H1 (cell line): ENCODE data around the gene PATJ. TPM values are rescaled to one million over a fixed set of nuclear protein-coding genes. Genes with fewer than 3 reads are reported as not detected.

Source experiments
- CTCF ChIA-PET: fragments of 300-600 bp; sonication (Branson Sonifier 250); formaldehyde crosslinking; loops from one replicate; lab custom pipeline; 2021; ENCODE audit not compliant: partially characterized antibody; lab: Charles Lee
- POLR2A ChIA-PET: fragments of 300-600 bp; sonication (Branson Sonifier 250); formaldehyde crosslinking; loops from one replicate; lab custom pipeline; 2021; ENCODE audit warnings: inconsistent platforms; ENCODE audit not compliant: partially characterized antibody; lab: Charles Lee
- DNase-seq, 2 experiments: peaks; one replicate each; pipeline versions ENCODE4 v3.0.0 to v3.0.0-alpha.2; 2010 to 2022; ENCODE audit warnings: low spot score in 2 of 2, low read depth in 1 of 2, mixed read lengths in 1 of 2
- FAIRE-seq: peaks from 2 replicates; lab custom pipeline; 2011; peaks lifted over from hg19 to GRCh38; lab: Jason Lieb, UNC
- H2AFZ ChIP-seq: 2 replicates; pipeline ENCODE4 v1.8.1; 2012; ENCODE audit warnings: low read length, inconsistent platforms
- H2AK5ac ChIP-seq: 2 replicates; pipeline ENCODE4 v1.6.1; 2013; ENCODE audit warnings: low read depth, low read length
- H2BK120ac ChIP-seq: replicated peaks from 2 replicates; pipeline ENCODE3; 2013; ENCODE audit warnings: low read depth, low read length, inconsistent platforms
- H2BK12ac ChIP-seq: 2 replicates; pipeline ENCODE4 v1.6.1; 2013; ENCODE audit warnings: low read depth, low read length
- H2BK15ac ChIP-seq: 2 replicates; pipeline ENCODE4 v1.6.1; 2013; ENCODE audit warnings: low read length
- H2BK20ac ChIP-seq: 2 replicates; pipeline ENCODE4 v1.6.1; 2013; ENCODE audit warnings: low read length
- H2BK5ac ChIP-seq: 2 replicates; pipeline ENCODE4 v1.6.1; 2013; ENCODE audit warnings: low read depth, low read length
- H3K14ac ChIP-seq: 2 replicates; pipeline ENCODE4 v1.6.1; 2013; ENCODE audit warnings: inconsistent platforms; ENCODE audit not compliant: insufficient read length
- H3K18ac ChIP-seq: 2 replicates; pipeline ENCODE4 v1.6.1; 2013; ENCODE audit warnings: low read length; ENCODE audit errors: extremely low read depth
- H3K23ac ChIP-seq: 2 replicates; pipeline ENCODE4 v1.6.1; 2013; ENCODE audit warnings: inconsistent platforms; ENCODE audit not compliant: insufficient read length
- H3K23me2 ChIP-seq: 2 replicates; pipeline ENCODE4 v1.6.1; 2013; ENCODE audit warnings: low read depth, low read length
- H3K27ac ChIP-seq: 2 replicates; pipeline ENCODE4 v1.6.1; 2011; ENCODE audit warnings: low read depth, low read length, inconsistent platforms
- H3K27me3 ChIP-seq, 4 experiments: replicated peaks in 1 of 4; 1 replicate in 1 of 4; 2 replicates in 3 of 4; pipeline versions ENCODE4 v1.6.1 to v1.8.1; 2011 to 2013; ENCODE audit warnings: low read length in 3 of 4, mild to moderate bottlenecking in 3 of 4, inconsistent platforms in 2 of 4, mixed read lengths in 2 of 4, moderate library complexity in 1 of 4; ENCODE audit not compliant: control insufficient read depth in 3 of 4, insufficient read depth in 3 of 4; ENCODE audit errors: extremely low read depth in 1 of 4
- H3K36me3 ChIP-seq, 4 experiments: 2 replicates each; pipeline versions ENCODE4 v1.6.1 to v1.8.1; 2011 to 2013; ENCODE audit warnings: mild to moderate bottlenecking in 4 of 4, low read length in 3 of 4, moderate library complexity in 2 of 4, control low read depth in 1 of 4, inconsistent platforms in 1 of 4; ENCODE audit not compliant: insufficient read depth in 4 of 4, control insufficient read depth in 2 of 4
- H3K4ac ChIP-seq: replicated peaks from 2 replicates; pipeline ENCODE3; 2013; ENCODE audit warnings: low read length, low read depth, mixed read lengths, inconsistent platforms; ENCODE audit not compliant: insufficient read length
- H3K4me1 ChIP-seq, 4 experiments: replicated peaks in 1 of 4; 1 replicate in 1 of 4; 2 replicates in 3 of 4; pipeline versions ENCODE4 v1.6.1 to v1.8.1; 2011 to 2013; ENCODE audit warnings: low read length in 3 of 4, inconsistent platforms in 2 of 4, mixed read lengths in 1 of 4; ENCODE audit not compliant: insufficient read depth in 4 of 4, control insufficient read depth in 3 of 4
- H3K4me2 ChIP-seq, 2 experiments: 2 replicates each; pipeline versions ENCODE4 v1.6.1 to v1.8.1; 2011 to 2013; ENCODE audit warnings: low read depth in 2 of 2, low read length in 2 of 2, control low read depth in 1 of 2, inconsistent platforms in 1 of 2, mild to moderate bottlenecking in 1 of 2; ENCODE audit not compliant: insufficient read depth in 1 of 2
- H3K4me3 ChIP-seq, 4 experiments: fragments of 200-600, 300-600 bp in 1 of 4; sonication (generic), shearing (Covaris generic), sonication (Bioruptor Twin) in 1 of 4; 2 replicates each; pipeline versions ENCODE4 v1.5.1 to v1.8.1; 2011 to 2016; ENCODE audit warnings: low read length in 4 of 4, low read depth in 3 of 4, control low read depth in 2 of 4, inconsistent platforms in 2 of 4, mild to moderate bottlenecking in 2 of 4, mixed read lengths in 1 of 4, moderate library complexity in 1 of 4; ENCODE audit not compliant: insufficient read depth in 2 of 4; ENCODE audit errors: extremely low read depth in 1 of 4
- H3K56ac ChIP-seq: replicated peaks from 2 replicates; pipeline ENCODE3; 2013; ENCODE audit warnings: low read depth, mild to moderate bottlenecking, mixed read lengths, low read length, inconsistent platforms; ENCODE audit not compliant: insufficient read length
- H3K79me1 ChIP-seq: 2 replicates; pipeline ENCODE4 v1.6.1; 2013; ENCODE audit warnings: low read depth, low read length, control low read depth
- H3K79me2 ChIP-seq, 2 experiments: 2 replicates each; pipeline versions ENCODE4 v1.6.1 to v1.8.1; 2012 to 2013; ENCODE audit warnings: low read length in 2 of 2, mild to moderate bottlenecking in 2 of 2, inconsistent platforms in 1 of 2; ENCODE audit not compliant: insufficient read depth in 2 of 2, control insufficient read depth in 1 of 2
- H3K9ac ChIP-seq, 4 experiments: replicated peaks in 1 of 4; 1 replicate in 1 of 4; 2 replicates in 3 of 4; pipeline versions ENCODE4 v1.6.1 to v1.8.1; 2011 to 2013; ENCODE audit warnings: low read depth in 3 of 4, low read length in 3 of 4, control low read depth in 2 of 4, mild to moderate bottlenecking in 2 of 4, moderate library complexity in 2 of 4, inconsistent platforms in 1 of 4; ENCODE audit errors: extremely low read depth in 1 of 4
- H3K9me3 ChIP-seq, 2 experiments: 2 replicates each; pipeline versions ENCODE4 v1.6.1 to v1.8.1; 2012 to 2013; ENCODE audit warnings: mild to moderate bottlenecking in 2 of 2, moderate library complexity in 2 of 2, control low read depth in 1 of 2, inconsistent platforms in 1 of 2, low read depth in 1 of 2, low read length in 1 of 2, mixed read lengths in 1 of 2; ENCODE audit not compliant: insufficient read depth in 2 of 2
- H4K20me1 ChIP-seq, 2 experiments: replicated peaks in 1 of 2; 2 replicates each; pipeline versions ENCODE3 to v1.8.1; 2011 to 2013; ENCODE audit warnings: inconsistent platforms in 2 of 2, low read length in 2 of 2, mild to moderate bottlenecking in 1 of 2; ENCODE audit not compliant: insufficient read depth in 2 of 2, control insufficient read depth in 1 of 2
- H4K5ac ChIP-seq: 2 replicates; pipeline ENCODE4 v1.6.1; 2013; ENCODE audit warnings: low read length, low read depth, mixed read lengths, inconsistent platforms; ENCODE audit not compliant: insufficient read length
- H4K8ac ChIP-seq: 2 replicates; pipeline ENCODE4 v1.8.0; 2013; ENCODE audit warnings: mild to moderate bottlenecking, moderate library complexity, low read length, inconsistent platforms; ENCODE audit not compliant: insufficient read depth; ENCODE audit errors: extremely low read depth
- H4K91ac ChIP-seq: replicated peaks from 2 replicates; pipeline ENCODE3; 2013; ENCODE audit warnings: low read length, mixed read lengths, inconsistent platforms; ENCODE audit not compliant: insufficient read length
- ATF3 ChIP-seq: IDR thresholded peaks from 2 replicates; pipeline ENCODE4 v1.6.1; 2011; ENCODE audit warnings: low read depth, mild to moderate bottlenecking, low read length; ENCODE audit not compliant: insufficient read depth
- CHD2 ChIP-seq: IDR thresholded peaks from 2 replicates; pipeline ENCODE4 v1.6.1; 2012; ENCODE audit warnings: low read length, improper control_type of control experiment
- KDM1A ChIP-seq: fragments of 200-600, 300-600 bp; sonication (generic); IDR thresholded peaks from 2 replicates; pipeline ENCODE4 v1.7.1; 2016; ENCODE audit warnings: mild to moderate bottlenecking, low read length, borderline replicate concordance
- KDM4A ChIP-seq: IDR thresholded peaks from one replicate; pipeline ENCODE4 v1.7.1; 2012; ENCODE audit warnings: low read depth, mild to moderate bottlenecking, moderate library complexity, low read length, inconsistent platforms; ENCODE audit not compliant: severe bottlenecking
- POLR2A ChIP-seq, 2 experiments: IDR thresholded peaks; 1 replicate in 1 of 2; 2 replicates in 1 of 2; pipeline ENCODE4 v1.6.1; 2011; ENCODE audit warnings: low read depth in 2 of 2, low read length in 2 of 2, mild to moderate bottlenecking in 2 of 2; ENCODE audit errors: control extremely low read depth in 1 of 2
- RNF2 ChIP-seq: fragments of 200-900, 300-1000 bp; sonication (generic); IDR thresholded peaks from 2 replicates; pipeline ENCODE4 v1.7.1; 2016; ENCODE audit warnings: borderline replicate concordance, low read depth, mild to moderate bottlenecking, antibody characterized with exemption, low read length; ENCODE audit not compliant: poor library complexity, severe bottlenecking; ENCODE audit errors: missing control alignments
- SAP30 ChIP-seq: fragments of 300-600 bp; sonication (generic); IDR thresholded peaks from 2 replicates; pipeline ENCODE4 v1.7.1; 2012; ENCODE audit warnings: low read length, moderate library complexity, mild to moderate bottlenecking, inconsistent platforms; ENCODE audit not compliant: insufficient read depth, insufficient replicate concordance
- SUZ12 ChIP-seq: fragments of 200-600 bp; sonication (generic); IDR thresholded peaks from 2 replicates; pipeline ENCODE4 v1.6.1; 2012; ENCODE audit warnings: mild to moderate bottlenecking, inconsistent platforms, low read length, moderate library complexity, mixed read lengths
- TAF1 ChIP-seq: IDR thresholded peaks from 2 replicates; pipeline ENCODE4 v1.6.1; 2011; ENCODE audit warnings: mild to moderate bottlenecking, low read depth, low read length
- TBP ChIP-seq: IDR thresholded peaks from 2 replicates; pipeline ENCODE4 v1.6.1; 2011; ENCODE audit warnings: low read depth, low read length, improper control_type of control experiment
- USF2 ChIP-seq: IDR thresholded peaks from 2 replicates; pipeline ENCODE4 v1.6.1; 2011; ENCODE audit warnings: low read length, improper control_type of control experiment
- WGBS, 2 experiments: shearing (Covaris generic) in 1 of 2; methylation state at CpG; one replicate each; pipeline versions ENCODE4 v1.1.6 to v1.1.7; 2013 to 2015; ENCODE audit warnings: low lambda C conversion rate in 2 of 2, mixed read lengths in 2 of 2, inconsistent platforms in 1 of 2, low coverage in 1 of 2, missing lambda C conversion rate in 1 of 2; ENCODE audit not compliant: insufficient replicate concordance in 2 of 2, insufficient coverage in 1 of 2, insufficient read length in 1 of 2; ENCODE audit errors: extremely low coverage in 1 of 2, missing lambda C conversion rate in 1 of 2; 5-methylcytosine and 5-hydroxymethylcytosine counted together
- polyA plus RNA-seq, 7 experiments: library from polyadenylated mRNA; depleted of rRNA in 3 of 7; stranded (reverse) in 5 of 7; unstranded in 2 of 7; fragments of >200 nt in 5 of 7; fragments of 200-250 nt in 2 of 7; gene quantifications; 1 replicate in 5 of 7; 2 replicates in 1 of 7; 4 replicates in 1 of 7; pipeline versions ENCODE4 v1.2.1 to v1.2.3, GENCODE V29; 2011 to 2013; ENCODE audit warnings: missing spikeins in 2 of 7, mixed read lengths in 2 of 7
- total RNA-seq: library from RNA; stranded (reverse); fragmentation: NEBNext Ultra II Directional; extraction: Animal tissue kit (Norgen Biotek cat#: 25700); gene quantifications from 2 replicates; pipeline ENCODE4 v1.2.1, GENCODE V29; 2021

The PATJ gene
- total and polyA plus RNA-seq, 2 of the 8 experiments (the other 6 are each of a cell fraction or from before 2014, with no cell fraction given), result 8.2 to 55.6 TPM

DNA sequence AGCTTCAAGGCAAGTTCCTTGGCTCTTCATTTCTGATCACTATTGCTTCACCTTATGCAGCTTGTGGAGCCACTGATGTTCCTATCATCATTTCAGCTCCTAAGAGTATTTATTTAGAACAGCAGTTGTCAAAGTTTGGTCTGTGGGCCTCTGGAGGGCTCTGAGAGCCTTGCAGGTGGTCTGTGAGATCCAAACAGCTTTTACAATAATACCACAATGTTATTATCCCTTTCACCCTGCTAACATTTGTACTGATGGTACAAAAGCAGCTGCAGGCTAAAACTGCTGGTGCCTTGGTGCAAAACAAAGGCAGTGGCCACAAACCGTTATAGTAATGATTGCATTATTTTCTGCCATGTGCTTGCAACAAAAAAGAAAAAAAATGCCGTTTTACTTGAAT is 33.8 kb downstream of the PATJ start:
- H3K23me2 ChIP-seq, result no peaks in the 10 kb centered on the region
- no peak overlapping the region for H2BK5ac ChIP-seq
- no peak overlapping the region for H3K14ac ChIP-seq
- H2BK20ac ChIP-seq, result no peak overlapping the region
- peaks cover 0 to 10% (median 2%) of the 10 kb centered on the region in 4 experiments; a peak in 4 of 8 replicates for H3K36me3 ChIP-seq
- no peaks in the 10 kb centered on the region for H3K9me3 ChIP-seq
- no peaks in the 10 kb centered on the region for H3K27me3 ChIP-seq
- H3K9ac ChIP-seq, result no peak overlapping the region
- H3K4me3 ChIP-seq, result no peak overlapping the region
- no peak overlapping the region for H2AFZ ChIP-seq
- H2BK15ac ChIP-seq, result no peak overlapping the region
- H3K4ac ChIP-seq, result no peak overlapping the region
- WGBS, 2 experiments, result 88% methylated on average over 2 of the region's 2 CpGs; no CpG with 5 or more reads in 1 of the 2 experiments
- no peak overlapping the region for H3K18ac ChIP-seq
- no peak overlapping the region for H3K27ac ChIP-seq
- no peak overlapping the region for H3K56ac ChIP-seq
- CTCF ChIA-PET, result no interaction called here
- H3K4me2 ChIP-seq, result no peak overlapping the region
- H3K79me2 ChIP-seq, result no peaks in the 10 kb centered on the region
- no peaks in the 10 kb centered on the region for H3K4me1 ChIP-seq
- no peak overlapping the region for H2BK120ac ChIP-seq
- H2BK12ac ChIP-seq, result no peak overlapping the region
- no peaks in the 10 kb centered on the region for H3K79me1 ChIP-seq
- DNase-seq (no peak), FAIRE-seq (no peak)
- POLR2A ChIA-PET, result interaction anchor here (2.0 kb wide), 1 partner anchor 9 kb away, joined by 6 read pairs; no protein-coding TSS in a partner anchor
- H4K8ac ChIP-seq, result no peak overlapping the region
- no peak overlapping the region for H2AK5ac ChIP-seq
- H4K20me1 ChIP-seq, result peaks cover 0 to 4% of the 10 kb centered on the region in 2 experiments
- TF ChIP-seq ATF3, result no peak
- TF ChIP-seq KDM1A, result no peak
- TF ChIP-seq TAF1, result no peak
- no peak for TF ChIP-seq RNF2
- TF ChIP-seq SUZ12, result no peak
- no peak for TF ChIP-seq SAP30
- no peak for TF ChIP-seq USF2
- no peak for TF ChIP-seq CHD2
- TF ChIP-seq TBP, result no peak
- no peak for TF ChIP-seq POLR2A (IDR thresholded peaks at IDR 0.05; ENCODE audit: control extremely low read depth in 1 of 2, low read depth in 2 of 2, low read length in 2 of 2)
- TF ChIP-seq KDM4A, result no peak
- no peak overlapping the region for H4K91ac ChIP-seq
- H4K5ac ChIP-seq, result no peak overlapping the region
- no peak overlapping the region for H3K23ac ChIP-seq
